Vagina (tissue), 2 donors: ENCODE data around the gene F12.

Experiments used
- CTCF ChIP-seq, 3 experiments: fragments of 450-650 bp in 2 of 3; fragments of 200-600 bp in 1 of 3; sonication (generic) in 1 of 3; IDR thresholded peaks; one replicate each; pipeline ENCODE4 v1.5.1; 2017 to 2019; ENCODE audit warnings: antibody characterized with exemption in 3 of 3, mild to moderate bottlenecking in 2 of 3, moderate library complexity in 2 of 3
- POLR2A ChIP-seq, 2 donors: fragments of 450-650 bp; IDR thresholded peaks; one replicate each; pipeline ENCODE4 v1.6.1; 2017; ENCODE audit warnings: antibody characterized with exemption in 2 of 2, mild to moderate bottlenecking in 2 of 2, moderate library complexity in 2 of 2
- POLR2AphosphoS5 ChIP-seq, 2 donors: sonication (generic); formaldehyde crosslinking; IDR thresholded peaks; one replicate each; pipeline ENCODE4 v1.9.0; 2017; ENCODE audit warnings: antibody characterized with exemption in 2 of 2, mild to moderate bottlenecking in 2 of 2, low read depth in 1 of 2; ENCODE audit not compliant: insufficient read depth in 1 of 2

GRCh38 chr5:177377851-177378776 lies 31.2 kb downstream of the F12 start:
- TF ChIP-seq POLR2A (IDR thresholded peaks at IDR 0.05) (no peak), CTCF (IDR thresholded peaks at IDR 0.05) (no peak), POLR2AphosphoS5 (IDR thresholded peaks at IDR 0.05; ENCODE audit: insufficient read depth in 1 of 2, low read depth in 1 of 2) (no peak)
